Activated CD4-positive, alpha-beta T cell treated with anti-CD3 and anti-CD28 coated beads for 36 hours (primary cell): Measurements from ENCODE around the gene CDHR1. TPM values are rescaled to one million over a fixed set of nuclear protein-coding genes. Genes with fewer than 3 reads are reported as not detected.

Experiments used
- ATAC-seq: fragments of 200-7000 bp; cut with Tn5 transposase; one replicate; pipeline ENCODE4 v1.10.0; 2021; ENCODE audit warnings: mild to moderate bottlenecking, moderate library complexity
- CTCF ChIA-PET: fragments of 350-600 bp; sonication (Branson Sonifier 250); formaldehyde crosslinking; loops from one replicate; lab custom pipeline; 2021; ENCODE audit warnings: antibody characterized with exemption; lab: Charles Lee
- POLR2A ChIA-PET: fragments of 350-600 bp; sonication (Branson Sonifier 250); formaldehyde crosslinking; loops from one replicate; lab custom pipeline; 2021; ENCODE audit warnings: antibody characterized with exemption, inconsistent platforms; lab: Charles Lee
- DNase-seq: peaks from one replicate; pipeline ENCODE4 v3.0.0-alpha.2; 2020
- H3K27ac Mint-ChIP-seq: one replicate; pipeline ENCODE4 v1.8.0; 2021; ENCODE audit warnings: mixed read lengths
- H3K27me3 Mint-ChIP-seq: one replicate; pipeline ENCODE4 v1.8.0; 2021; ENCODE audit warnings: mixed read lengths
- H3K36me3 Mint-ChIP-seq: one replicate; pipeline ENCODE4 v1.8.0; 2021; ENCODE audit warnings: low read depth, mixed read lengths
- H3K4me1 Mint-ChIP-seq: one replicate; pipeline ENCODE4 v1.8.0; 2021; ENCODE audit warnings: mixed read lengths
- H3K4me3 Mint-ChIP-seq: one replicate; pipeline ENCODE4 v1.8.0; 2021; ENCODE audit warnings: mild to moderate bottlenecking, moderate library complexity, mixed read lengths
- H3K9me3 Mint-ChIP-seq: one replicate; pipeline ENCODE4 v1.8.0; 2021; ENCODE audit warnings: low read depth, mixed read lengths
- intact Hi-C, 2 experiments: fragments of 100-400 bp; cut with DNase I in 1 of 2; cut with micrococcal nuclease in 1 of 2; formaldehyde crosslinking; loops; one replicate each; pipeline versions ENCODE4 v1.14.2 to v1.15.1; 2022 to 2024; cut with DNase I, micrococcal nuclease
- total RNA-seq, 2 experiments: library from RNA; stranded (reverse); gene quantifications; one replicate each; pipeline ENCODE4 v1.2.3, GENCODE V29; 2021

The CDHR1 gene
- total RNA-seq, 2 experiments from 2014 or later, result 0.62 to 1.1 TPM

GRCh38 chr10:84244651-84245270, 50.4 kb downstream of the CDHR1 start, which contains the start of gene RGR:
TSS of gene RGR (plus strand) at chr10:84245053. CDS start at chr10:84245091, 38 bp downstream.
- intact Hi-C loops, result no loop called here
- H3K27ac Mint-ChIP-seq, result no peak within 1 kb of the TSS
- no peaks in the 10 kb centered on the region for H3K36me3 Mint-ChIP-seq
- no peak for DNase-seq
- no peak within 1 kb of the TSS for H3K4me3 Mint-ChIP-seq
- no peak for ATAC-seq
- H3K4me1 Mint-ChIP-seq, result no peaks in the 10 kb centered on the region
- H3K27me3 Mint-ChIP-seq, result no peaks in the 10 kb centered on the region
- H3K9me3 Mint-ChIP-seq, result no peaks in the 10 kb centered on the region
- CTCF ChIA-PET, result interaction anchor here (1.0 kb wide), 1 partner anchor 20 kb away, joined by 3 read pairs; no protein-coding TSS in a partner anchor
- POLR2A ChIA-PET, result no interaction called here

GRCh38 chr10:84247496-84247895, 53.2 kb downstream of the CDHR1 start:
- H3K4me1 Mint-ChIP-seq, result no peaks in the 10 kb centered on the region
- CTCF ChIA-PET, result interaction anchor here (0.6 to 2.4 kb wide), 5 partner anchors 9 to 301 kb away, joined by 3 to 10 read pairs (median 3); no protein-coding TSS in a partner anchor
- intact Hi-C loops, result no loop called here

GRCh38 chr10:84248794-84249193, 54.5 kb downstream of the CDHR1 start:
- DNase-seq, result no peak
- Mint-ChIP-seq H3K27ac (no peak overlapping the region), H3K4me1 (no peaks in the 10 kb centered on the region), H3K9me3 (no peaks in the 10 kb centered on the region), H3K4me3 (no peak overlapping the region), H3K27me3 (no peaks in the 10 kb centered on the region), H3K36me3 (no peaks in the 10 kb centered on the region)
- no peak for ATAC-seq
- ChIA-PET CTCF (interaction anchor here (1.3 to 2.4 kb wide), 3 partner anchors 8 to 300 kb away, joined by 3 to 10 read pairs (median 4); no protein-coding TSS in a partner anchor), POLR2A (no interaction called here)
- intact Hi-C loops, result no loop called here

More at GRCh38 chr10:84247496-84247895, 53.2 kb downstream of the CDHR1 start:
- Mint-ChIP-seq H3K27ac (no peak overlapping the region), H3K27me3 (no peaks in the 10 kb centered on the region), H3K36me3 (no peaks in the 10 kb centered on the region), H3K4me3 (no peak overlapping the region), H3K9me3 (no peaks in the 10 kb centered on the region)
- no peak for DNase-seq
- no peak for ATAC-seq
- POLR2A ChIA-PET, result no interaction called here

GRCh38 chr10:84254552-84255478, 60.5 kb downstream of the CDHR1 start:
- Mint-ChIP-seq H3K9me3 (no peaks in the 10 kb centered on the region), H3K4me1 (peaks cover 5% of the 10 kb centered on the region), H3K4me3 (no peak overlapping the region), H3K27me3 (peaks cover 9% of the 10 kb centered on the region), H3K27ac (no peak overlapping the region), H3K36me3 (no peaks in the 10 kb centered on the region)
- POLR2A ChIA-PET, result no interaction called here
- DNase-seq, result no peak
- ATAC-seq, result no peak
- CTCF ChIA-PET, result interaction anchor here (0.6 to 2.0 kb wide), 3 partner anchors 12 to 285 kb away, joined by 3 to 6 read pairs (median 3); no protein-coding TSS in a partner anchor
- intact Hi-C loops, result loop anchor here in 1 of 2 experiments (5.0 kb wide), 1 partner anchor 108 kb away; no protein-coding TSS in a partner anchor

GRCh38 chr10:84256510-84257342, 62.4 kb downstream of the CDHR1 start:
- intact Hi-C loops, result loop anchor here in 1 of 2 experiments (5.0 kb wide), 1 partner anchor 109 kb away; no protein-coding TSS in a partner anchor
- no peaks in the 10 kb centered on the region for H3K9me3 Mint-ChIP-seq
- H3K27me3 Mint-ChIP-seq, result peaks cover 9% of the 10 kb centered on the region
- ATAC-seq (peak; percentile 86), DNase-seq (peak; percentile 80)
- H3K4me1 Mint-ChIP-seq, result peaks cover 5% of the 10 kb centered on the region
- POLR2A ChIA-PET, result interaction anchor here (1.0 kb wide), 1 partner anchor 103 kb away, joined by 3 read pairs; no protein-coding TSS in a partner anchor
- CTCF ChIA-PET, result interaction anchor here (0.6 to 2.3 kb wide), 21 partner anchors 9 to 317 kb away, joined by 3 to 13 read pairs (median 4); no protein-coding TSS in a partner anchor
- no peak overlapping the region for H3K27ac Mint-ChIP-seq
- no peak overlapping the region for H3K4me3 Mint-ChIP-seq
- H3K36me3 Mint-ChIP-seq, result no peaks in the 10 kb centered on the region

GRCh38 chr10:84257343-84258020, 63.1 kb downstream of the CDHR1 start:
- DNase-seq (no peak), ATAC-seq (no peak)
- H3K4me1 Mint-ChIP-seq, result peaks cover 5% of the 10 kb centered on the region
- H3K27ac Mint-ChIP-seq, result no peak overlapping the region
- POLR2A ChIA-PET, result interaction anchor here (1.0 kb wide), 1 partner anchor 104 kb away, joined by 3 read pairs; no protein-coding TSS in a partner anchor
- intact Hi-C loops, result loop anchor here in 1 of 2 experiments (5.0 kb wide), 1 partner anchor 110 kb away; no protein-coding TSS in a partner anchor
- no peaks in the 10 kb centered on the region for H3K36me3 Mint-ChIP-seq
- CTCF ChIA-PET, result interaction anchor here (0.6 to 2.3 kb wide), 15 partner anchors 9 to 316 kb away, joined by 3 to 13 read pairs (median 4); no protein-coding TSS in a partner anchor
- peaks cover 9% of the 10 kb centered on the region for H3K27me3 Mint-ChIP-seq
- no peak overlapping the region for H3K4me3 Mint-ChIP-seq
- no peaks in the 10 kb centered on the region for H3K9me3 Mint-ChIP-seq

- DNase-seq (no peak), ATAC-seq (no peak)
- Mint-ChIP-seq H3K4me1 (peaks cover 5% of the 10 kb centered on the region), H3K36me3 (no peaks in the 10 kb centered on the region), H3K27ac (no peak overlapping the region), H3K27me3 (peaks cover 11% of the 10 kb centered on the region), H3K4me3 (no peak overlapping the region), H3K9me3 (no peaks in the 10 kb centered on the region)
- ChIA-PET CTCF (interaction anchor here (0.7 to 2.3 kb wide), 3 partner anchors 10 to 175 kb away, joined by 3 to 10 read pairs (median 3); no protein-coding TSS in a partner anchor), POLR2A (no interaction called here)
- intact Hi-C loops, result loop anchor here in 1 of 2 experiments (5.0 kb wide), 1 partner anchor 111 kb away; no protein-coding TSS in a partner anchor
Observed at GRCh38 chr10:84258034-84258695, 63.8 kb downstream of the CDHR1 start.

GRCh38 chr10:84261236-84261915, 67.0 kb downstream of the CDHR1 start:
- Mint-ChIP-seq H3K27ac (no peak overlapping the region), H3K4me3 (no peak overlapping the region), H3K36me3 (no peaks in the 10 kb centered on the region), H3K9me3 (no peaks in the 10 kb centered on the region), H3K4me1 (peaks cover 10% of the 10 kb centered on the region), H3K27me3 (peaks cover 16% of the 10 kb centered on the region)
- DNase-seq (no peak), ATAC-seq (no peak)
- CTCF ChIA-PET, result interaction anchor here (12.1 kb wide), 1 partner anchor 276 kb away, joined by 231 read pairs; no protein-coding TSS in a partner anchor
- intact Hi-C loops, result loop anchor here in 1 of 2 experiments (10.0 kb wide), 1 partner anchor 453 kb away; no protein-coding TSS in a partner anchor
- POLR2A ChIA-PET, result no interaction called here
